Subcutaneous adipose tissue (tissue), 4 donors: ENCODE results near the gene LIAS. TPM values are rescaled to one million over a fixed set of nuclear protein-coding genes. Genes with fewer than 3 reads are reported as not detected.

Source experiments
- CTCF ChIP-seq: fragments of 450-650 bp; IDR thresholded peaks from one replicate; pipeline ENCODE4 v1.5.1; 2016; ENCODE audit warnings: low read depth, mild to moderate bottlenecking, control low read depth, antibody characterized with exemption, moderate library complexity
- total RNA-seq, 4 donors: library from RNA; depleted of rRNA; stranded (reverse); fragments of >200 nt; gene quantifications; one replicate each; pipeline ENCODE4 v1.1.0, GENCODE V29; 2016

Gene LIAS
- total RNA-seq, 4 donors from 2014 or later: 11.9 to 16.8 (median 14.8) TPM

GRCh38 chr4:39494354-39494753, 35.5 kb downstream of the LIAS start:
- TF ChIP-seq CTCF: no peak

GRCh38 chr4:39495446-39496213, 36.8 kb downstream of the LIAS start:
- TF ChIP-seq CTCF: no peak

GRCh38 chr4:39497909-39498726, 39.3 kb downstream of the LIAS start:
- TF ChIP-seq CTCF: no peak

- TF ChIP-seq CTCF: no peak
Observed at GRCh38 chr4:39498727-39499020, 39.8 kb downstream of the LIAS start.

- no peak for TF ChIP-seq CTCF
Observed at GRCh38 chr4:39502019-39502663, 43.3 kb downstream of the LIAS start.

- TF ChIP-seq CTCF: no peak
Observed at GRCh38 chr4:39504538-39504937, 45.7 kb downstream of the LIAS start.

- no peak for TF ChIP-seq CTCF
Observed at GRCh38 chr4:39505581-39505980, 46.7 kb downstream of the LIAS start.
